ENCODE data around the gene KDM4C. TPM values are rescaled to one million over a fixed set of nuclear protein-coding genes. Genes with fewer than 3 reads are reported as not detected.

The KDM4C gene
- total RNA-seq, 1 experiment from 2014 or later, result 16.8 TPM

GRCh38 chr9:6937209-6937608 is 179.4 kb downstream of the KDM4C start:
- ChIA-PET CTCF (no interaction called here), RAD21 (ENCODE audit: low non-redundant PET in 1 of 2, low total read pairs in 2 of 2, uncharacterized antibody in 2 of 2, unreplicated experiment in 2 of 2) (no interaction called here), POLR2A (no interaction called here)
- no peaks in the 10 kb centered on the region for H4K20me1 ChIP-seq (ENCODE audit: insufficient read depth)
- TF ChIP-seq ZBTB33 (IDR thresholded peaks at IDR 0.05; ENCODE audit: extremely low read depth, insufficient replicate concordance, low read length), result no peak
- TF ChIP-seq YY1 (IDR thresholded peaks at IDR 0.05; ENCODE audit: extremely low read depth, insufficient replicate concordance, low read depth, low read length), result no peak
- no peak for TF ChIP-seq ATF3 (IDR thresholded peaks at IDR 0.05)
- no peak for TF ChIP-seq CEBPB (IDR thresholded peaks at IDR 0.05; ENCODE audit: low read depth)
- no peak for TF ChIP-seq REST (IDR thresholded peaks at IDR 0.05; ENCODE audit: low read depth)
- no peak for TF ChIP-seq CTCF (IDR thresholded peaks at IDR 0.05 in 2 of 3, conservative IDR thresholded peaks at IDR 0.05 in 1 of 3; ENCODE audit: borderline replicate concordance in 1 of 3, insufficient read depth in 1 of 3, low read depth in 2 of 3, low read length in 2 of 3)
- TF ChIP-seq CBX3 (IDR thresholded peaks at IDR 0.05; ENCODE audit: low read depth), result no peak
- no peak overlapping the region for H3K9ac ChIP-seq (ENCODE audit: low read length)
- BruUV-seq (replicated peaks), result no TSS peak
- intact Hi-C loops (cut with micrococcal nuclease), result no loop called here
- no peaks in the 10 kb centered on the region for H3K9me2 ChIP-seq (ENCODE audit: insufficient read depth)
- H3K27me3 ChIP-seq (ENCODE audit: insufficient read depth, low read length), result no peaks in the 10 kb centered on the region
- DNase-seq (ENCODE audit: low read depth, low spot score), result no peak
- H2AFZ ChIP-seq (ENCODE audit: low read depth, low read length, poor library complexity, severe bottlenecking), result no peak overlapping the region
- no peak overlapping the region for H3K4me3 ChIP-seq (replicated peaks in 1 of 2; ENCODE audit: low read depth in 1 of 2, low read length in 2 of 2)
- no peaks in the 10 kb centered on the region for H3K79me2 ChIP-seq (ENCODE audit: insufficient read depth, low read length)
- H3K9me3 ChIP-seq (ENCODE audit: control insufficient read depth in 1 of 2, insufficient read depth in 1 of 2, low read depth in 1 of 2, low read length in 2 of 2), result no peaks in the 10 kb centered on the region
- H3K4me2 ChIP-seq (ENCODE audit: low read length), result no peak overlapping the region
- H3K4me1 ChIP-seq (ENCODE audit: control insufficient read depth in 1 of 2, insufficient read depth in 2 of 2, low read length in 2 of 2), result peaks cover 13 to 17% of the 10 kb centered on the region in 2 experiments
- H3K36me3 ChIP-seq (ENCODE audit: control insufficient read depth in 1 of 2, insufficient read depth in 2 of 2, low read length in 2 of 2), result no peaks in the 10 kb centered on the region
- no peak overlapping the region for H3K27ac ChIP-seq (ENCODE audit: low read depth, low read length)
- ATAC-seq, result no peak
